Measurements from ENCODE around the gene TYMP.

Gene TYMP, protein sequence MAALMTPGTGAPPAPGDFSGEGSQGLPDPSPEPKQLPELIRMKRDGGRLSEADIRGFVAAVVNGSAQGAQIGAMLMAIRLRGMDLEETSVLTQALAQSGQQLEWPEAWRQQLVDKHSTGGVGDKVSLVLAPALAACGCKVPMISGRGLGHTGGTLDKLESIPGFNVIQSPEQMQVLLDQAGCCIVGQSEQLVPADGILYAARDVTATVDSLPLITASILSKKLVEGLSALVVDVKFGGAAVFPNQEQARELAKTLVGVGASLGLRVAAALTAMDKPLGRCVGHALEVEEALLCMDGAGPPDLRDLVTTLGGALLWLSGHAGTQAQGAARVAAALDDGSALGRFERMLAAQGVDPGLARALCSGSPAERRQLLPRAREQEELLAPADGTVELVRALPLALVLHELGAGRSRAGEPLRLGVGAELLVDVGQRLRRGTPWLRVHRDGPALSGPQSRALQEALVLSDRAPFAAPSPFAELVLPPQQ

DNA sequence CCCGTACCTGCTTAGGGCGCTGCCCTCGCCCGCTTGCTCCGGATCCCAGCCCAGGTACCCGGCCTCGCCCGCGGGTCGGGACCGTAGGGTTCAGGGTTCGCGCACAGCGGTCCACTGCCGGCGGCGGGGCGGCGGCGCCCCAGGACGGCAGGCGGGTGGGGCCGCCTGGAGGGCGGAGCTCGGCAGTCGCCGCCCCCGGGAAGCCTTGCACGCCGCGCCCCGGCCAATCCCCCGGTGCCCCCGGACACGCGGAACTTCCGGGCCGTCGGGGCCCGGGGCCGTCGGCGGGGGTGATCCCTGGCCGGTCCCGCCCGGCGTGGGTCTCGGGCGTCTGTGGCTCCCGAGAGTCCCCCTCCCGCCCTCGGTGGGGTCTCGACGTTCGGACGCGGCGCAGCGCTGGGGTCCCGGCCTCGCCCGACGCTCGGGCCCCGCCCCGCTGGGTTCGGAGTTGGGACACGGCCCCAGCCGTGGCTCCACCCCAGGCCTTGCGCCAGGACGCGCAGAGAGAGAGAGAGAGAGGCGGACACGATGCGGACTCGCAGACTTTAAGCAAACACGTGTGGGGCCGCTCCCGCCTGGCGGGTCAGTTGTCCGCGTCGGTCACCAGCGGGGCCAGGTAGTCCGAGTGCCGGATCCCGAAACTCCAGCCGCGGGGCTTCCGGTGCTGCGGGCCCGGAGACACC is at the start of gene TYMP:
Gene TYMP, minus strand, starts transcription at position 116 of the 683 bp plus-strand sequence. CDS start 303 bp downstream, outside the sequence.
- no peak for DNase-seq (ENCODE audit: low read depth)

DNA sequence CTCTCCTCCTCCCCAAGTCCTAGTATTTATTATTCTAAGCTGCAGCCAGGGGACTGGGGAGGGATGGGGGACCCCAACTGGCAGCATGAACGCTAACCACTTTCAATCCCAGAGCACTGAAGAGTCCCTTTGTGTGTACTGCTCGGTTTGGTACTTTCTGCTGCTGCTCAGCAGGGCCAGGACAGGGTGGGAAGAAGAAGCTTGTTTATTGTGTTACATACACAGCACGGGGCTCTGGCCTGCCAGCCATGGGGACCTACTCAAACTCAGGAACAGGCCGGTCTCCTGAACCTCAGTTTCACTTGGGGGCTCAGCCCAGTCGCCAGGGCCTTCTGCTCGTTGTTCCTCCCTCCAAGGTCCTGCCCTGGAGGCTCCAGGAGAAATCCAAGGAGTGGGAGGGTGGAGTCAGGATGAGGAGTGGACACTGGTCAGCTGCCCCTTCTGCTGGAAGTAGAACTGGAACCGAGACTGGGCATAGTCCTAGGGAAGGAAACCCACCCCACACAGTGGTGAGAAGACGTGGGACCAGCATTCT is 49.0 kb upstream of the TYMP start:
- DNase-seq (ENCODE audit: low read depth): no peak

DNA sequence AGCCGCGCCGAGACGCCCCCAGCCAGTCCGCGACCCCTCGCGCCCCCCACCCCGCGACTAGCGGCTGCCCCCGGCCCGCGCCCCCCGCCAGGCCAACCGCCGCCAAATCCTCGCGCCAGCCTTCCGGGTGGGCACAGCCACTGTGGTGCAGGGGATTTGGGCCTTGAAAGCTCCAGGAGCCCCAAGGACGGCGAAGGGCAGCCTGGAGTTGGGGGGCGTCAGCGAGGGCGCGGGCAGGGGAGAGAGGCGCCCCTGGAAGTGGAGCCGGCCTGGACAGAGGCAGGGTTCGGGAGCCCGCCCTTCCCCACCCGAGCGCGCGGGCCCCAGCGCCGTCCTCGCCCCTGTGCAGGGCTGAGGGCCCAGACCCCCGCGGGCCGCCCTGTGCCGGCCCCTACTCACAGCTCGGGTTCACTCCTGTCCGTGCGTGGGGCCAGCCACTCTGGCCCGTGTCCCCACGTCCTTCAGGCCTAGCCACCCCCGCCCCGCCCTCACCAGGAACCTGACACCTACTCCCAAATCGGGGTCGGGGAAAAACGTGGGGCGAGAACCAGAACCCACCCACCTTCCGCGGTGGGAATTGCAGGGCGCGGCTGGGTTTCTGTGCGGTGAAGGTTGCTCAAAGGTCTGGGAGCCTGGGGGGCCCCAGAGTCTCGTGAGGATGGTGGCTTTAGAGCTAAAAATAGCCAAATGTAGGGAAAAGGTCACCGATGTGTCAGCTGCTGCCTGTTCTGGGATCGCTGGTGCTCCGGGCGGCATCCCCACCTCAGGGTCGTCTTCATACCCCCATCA is 48.4 kb upstream of the TYMP start, which contains the start of gene CPT1B:
Gene CPT1B, minus strand, starts transcription at position 441 of the 789 bp plus-strand sequence. CDS start 512 bp downstream, outside the sequence.
- DNase-seq (ENCODE audit: low read depth): no peak

DNA sequence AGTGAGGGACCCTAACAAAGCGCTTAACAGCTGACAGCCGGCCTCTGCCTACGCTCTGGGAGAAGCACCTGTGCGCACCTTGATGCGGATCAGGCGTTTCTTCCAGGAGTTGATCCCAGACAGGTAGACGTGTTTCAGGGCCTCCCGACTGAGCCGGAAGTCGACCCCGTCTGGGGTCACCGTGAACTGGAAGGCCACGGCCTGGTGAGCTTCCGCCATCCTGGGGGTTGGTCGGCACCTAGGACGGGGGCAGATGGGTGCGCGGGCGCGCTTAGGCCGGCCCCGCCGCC is 47.8 kb upstream of the TYMP start:
- no peak for DNase-seq (ENCODE audit: low read depth)

DNA sequence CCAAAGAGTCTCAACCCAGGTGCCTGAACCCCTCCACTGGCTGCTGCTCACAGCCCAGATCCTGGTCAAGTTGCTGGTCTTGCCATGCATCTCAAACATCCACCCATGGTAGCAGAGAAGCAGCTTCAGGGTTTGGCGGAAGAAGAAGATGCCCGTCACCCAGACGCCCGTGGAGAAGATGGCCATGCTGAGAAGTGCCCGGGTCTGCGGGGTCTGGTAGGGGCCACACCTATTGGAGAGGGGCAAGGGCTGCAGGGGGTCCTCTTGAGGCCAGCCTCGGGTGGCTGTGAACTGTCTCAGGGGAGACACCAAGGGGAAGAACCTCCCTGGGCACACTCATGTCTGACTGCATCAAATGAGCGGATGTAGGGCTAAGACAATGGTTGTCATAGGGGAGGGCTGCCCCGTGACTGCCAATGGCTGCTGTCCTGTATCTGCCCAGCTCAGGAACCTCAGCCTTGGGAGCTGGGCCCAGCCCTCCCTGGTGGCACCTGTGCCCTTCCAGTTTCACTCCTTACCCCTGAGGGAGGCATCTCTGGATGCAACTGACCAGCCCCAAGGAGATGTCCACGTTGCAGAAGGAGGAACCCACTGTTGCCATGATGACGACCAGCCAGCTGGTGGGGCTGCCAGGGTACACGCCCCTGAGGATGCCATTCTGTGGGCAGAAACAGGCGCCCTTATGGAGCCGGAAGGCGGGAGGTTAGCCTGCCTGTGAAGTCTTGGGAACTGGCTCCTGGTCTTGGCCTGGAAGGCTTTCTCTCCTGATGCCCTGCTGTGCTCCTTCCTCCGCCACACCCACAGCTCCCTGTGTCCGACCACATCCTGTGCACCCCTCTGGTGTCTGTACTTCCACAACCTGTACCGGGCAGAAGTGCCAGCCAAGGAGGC is 47.2 kb upstream of the TYMP start:
- DNase-seq (ENCODE audit: low read depth): no peak

DNA sequence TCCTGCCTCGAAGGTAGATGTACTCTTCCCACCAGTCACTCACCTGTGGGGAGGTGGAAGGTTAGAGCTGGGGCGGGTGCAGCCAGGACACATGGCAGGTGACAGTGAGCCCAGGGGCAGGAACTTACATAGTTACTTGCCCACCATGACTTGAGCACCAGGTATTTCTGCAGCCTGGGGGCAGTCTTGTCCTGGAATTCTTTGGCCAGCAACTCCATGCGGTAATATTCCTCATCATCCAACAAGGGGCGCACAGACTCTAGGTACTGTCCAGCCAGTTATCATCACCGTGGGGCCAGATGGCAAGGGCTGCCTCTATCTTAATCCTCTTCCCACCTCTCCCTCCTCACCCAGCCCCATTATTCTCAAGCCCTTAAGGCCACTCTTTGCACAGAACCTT is 46.3 kb upstream of the TYMP start:
- no peak for DNase-seq (ENCODE audit: low read depth)

DNA sequence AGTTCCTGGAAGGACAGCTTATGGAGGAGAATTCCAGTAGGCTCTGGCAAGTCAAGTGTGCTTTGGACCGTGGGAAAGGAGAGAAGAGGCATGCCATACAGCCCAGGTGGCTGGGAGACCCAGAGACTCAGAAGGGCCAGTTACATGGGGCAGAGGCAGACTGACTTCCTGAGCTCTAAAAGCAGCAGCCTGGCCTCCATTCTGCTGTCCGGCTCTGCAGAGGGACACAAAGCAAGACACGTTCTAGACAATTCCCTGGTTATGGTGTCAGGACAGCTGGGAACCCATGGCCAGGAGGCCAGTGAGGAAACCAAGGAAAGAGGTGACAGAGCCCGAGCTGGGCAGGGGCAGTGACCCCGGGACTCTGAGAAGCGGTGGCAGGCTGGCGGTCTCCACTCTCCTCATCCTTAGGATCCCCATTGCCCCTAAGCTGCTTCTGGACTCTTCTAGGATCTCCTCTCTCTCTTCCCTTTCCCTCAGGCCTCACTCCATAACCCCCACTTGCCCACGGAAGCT is 45.7 kb upstream of the TYMP start:
- DNase-seq (ENCODE audit: low read depth): no peak

DNA sequence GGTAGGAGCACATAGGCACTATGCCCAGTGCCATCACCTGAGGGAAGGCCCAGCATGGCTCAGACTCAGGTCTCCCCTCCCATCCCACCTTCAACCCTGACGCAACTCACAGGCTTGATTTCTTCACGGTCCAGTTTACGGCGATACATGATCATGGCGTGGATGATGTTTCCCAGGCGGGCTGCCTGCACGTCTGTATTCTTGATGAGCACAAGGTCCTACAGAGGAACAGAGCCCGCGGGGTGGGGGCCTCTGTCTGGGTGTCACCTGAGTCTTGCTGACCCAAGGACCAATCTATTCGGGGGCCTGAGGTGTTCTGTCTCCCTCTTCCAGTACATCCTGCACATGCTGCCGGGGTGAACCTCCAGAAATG is 44.6 kb upstream of the TYMP start:
- DNase-seq (ENCODE audit: low read depth): no peak

DNA sequence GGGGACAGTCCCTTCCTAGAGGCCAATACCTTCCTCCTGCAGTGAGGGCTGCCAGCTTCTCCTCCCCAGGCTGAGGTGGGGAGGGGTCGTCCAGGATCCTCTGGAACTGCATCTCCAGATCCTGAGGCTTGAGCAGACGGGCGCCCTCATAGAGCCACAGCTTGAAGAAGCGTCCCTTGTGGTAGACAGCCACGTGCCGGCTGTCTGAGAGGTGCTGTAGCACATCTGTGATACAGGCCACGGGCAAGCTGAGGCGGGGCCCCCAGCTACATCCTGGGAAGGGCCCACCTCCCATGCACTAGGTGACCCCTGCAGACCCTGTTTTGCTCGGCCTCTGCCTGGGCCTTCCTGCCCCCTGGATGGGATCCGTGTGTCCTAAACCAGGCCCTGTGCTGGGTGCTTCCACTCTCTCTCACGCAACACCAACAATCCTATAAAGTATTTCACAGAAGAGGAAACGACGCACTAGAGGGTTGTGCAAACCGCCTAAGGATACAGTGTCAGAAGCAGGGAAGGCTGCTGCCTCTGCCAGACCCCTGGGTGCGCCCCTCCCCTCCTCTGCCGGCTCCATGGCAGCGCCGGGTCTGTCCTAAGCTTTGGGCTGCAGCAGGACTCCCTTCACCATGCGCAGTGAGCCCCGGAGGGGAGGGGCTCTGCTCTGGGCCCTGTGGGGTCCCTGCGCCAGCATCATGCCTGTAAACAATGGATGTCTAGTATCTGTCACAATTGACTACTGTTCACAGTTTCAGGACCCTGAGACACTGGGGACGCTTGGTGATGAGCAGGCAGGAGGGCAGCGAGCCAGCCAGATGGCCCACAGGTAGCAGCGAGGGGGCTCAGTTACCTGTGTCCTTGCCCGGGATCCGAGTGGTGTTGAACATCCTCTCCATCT is 43.9 kb upstream of the TYMP start:
- no peak for DNase-seq (ENCODE audit: low read depth)

DNA sequence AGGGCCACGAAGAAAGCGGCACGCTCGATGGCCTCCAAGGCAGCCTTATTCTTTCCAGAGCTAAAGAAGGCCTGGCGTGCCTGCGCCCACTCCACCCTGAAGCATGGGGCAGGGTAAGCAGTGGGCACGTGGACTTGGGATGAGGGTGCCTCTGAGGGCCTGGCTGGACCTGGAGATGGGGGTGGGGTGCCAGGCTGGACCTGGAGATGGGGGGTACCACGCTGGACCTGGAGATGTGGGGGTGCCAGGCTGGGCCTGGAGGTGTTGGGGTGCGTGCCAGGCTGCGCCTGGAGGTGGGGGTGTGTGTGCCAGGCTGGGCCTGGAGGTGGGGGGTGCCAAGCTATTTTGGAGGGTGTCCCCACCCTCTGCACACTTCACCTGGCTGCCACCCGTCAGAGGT is 43.2 kb upstream of the TYMP start:
- DNase-seq (ENCODE audit: low read depth): no peak

DNA sequence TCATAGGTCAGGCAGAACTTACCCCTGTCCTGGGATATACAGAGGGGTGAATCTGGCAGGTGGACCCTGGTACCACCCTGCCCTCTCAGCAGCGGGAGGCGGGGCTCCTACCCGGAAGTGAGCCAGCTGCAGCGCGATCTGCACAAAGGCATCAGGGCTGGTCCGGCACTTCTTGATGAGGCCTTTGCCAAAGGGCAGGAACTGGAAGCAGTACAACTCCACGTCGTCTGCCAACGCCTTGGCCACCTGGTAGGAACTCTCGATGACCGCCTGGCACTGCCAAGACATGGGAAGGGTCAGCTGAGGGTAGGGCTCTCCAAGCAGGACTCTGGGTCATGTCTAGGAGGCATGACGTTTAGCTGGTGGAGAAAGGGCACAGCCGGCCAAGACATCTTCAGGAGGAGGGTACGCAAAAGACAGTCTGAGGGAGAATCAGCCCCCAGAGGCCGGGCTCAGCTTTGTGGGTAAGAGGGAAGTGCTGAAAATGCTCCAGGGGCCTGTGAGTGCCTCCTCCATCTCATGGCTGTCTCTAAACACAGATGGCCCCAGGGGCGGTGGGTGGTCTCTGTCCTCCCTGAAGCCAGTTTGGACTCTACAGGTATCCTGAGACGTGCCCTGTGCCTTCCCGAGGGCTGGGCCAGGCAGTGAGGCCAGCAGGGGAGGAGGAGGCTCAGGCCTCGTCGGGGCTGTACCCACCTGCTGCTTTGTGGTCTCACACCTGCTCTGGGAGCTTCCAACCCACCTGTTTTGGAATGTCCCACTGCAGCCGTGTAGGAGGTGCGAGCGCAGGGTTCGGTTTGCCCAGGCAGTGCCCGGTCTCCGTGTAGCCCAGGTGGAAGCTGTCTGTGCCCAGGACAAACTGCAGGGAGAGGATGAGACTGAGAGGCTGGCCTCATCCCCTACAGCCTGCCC is 41.7 kb upstream of the TYMP start:
- DNase-seq (ENCODE audit: low read depth): no peak

DNA sequence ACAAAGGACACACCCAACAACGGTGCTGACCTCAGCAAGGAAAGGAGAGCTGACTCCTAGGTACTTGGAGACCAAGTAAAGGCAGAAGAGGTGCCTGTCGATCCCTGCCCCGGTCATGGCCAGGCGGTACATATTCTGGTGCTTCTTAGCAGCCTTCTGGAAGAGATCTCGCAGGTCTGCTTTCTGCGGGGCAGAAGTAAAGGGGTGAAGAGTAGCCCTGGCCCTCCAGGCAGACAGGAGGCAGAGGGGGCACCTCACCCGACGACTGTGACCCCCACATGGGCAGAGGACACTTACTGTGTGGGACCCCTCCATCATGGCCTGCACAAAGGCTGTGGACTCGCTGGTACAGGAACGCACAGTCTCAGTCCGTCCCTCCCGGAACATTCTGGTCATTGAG is 41.0 kb upstream of the TYMP start:
- DNase-seq (ENCODE audit: low read depth): no peak

DNA sequence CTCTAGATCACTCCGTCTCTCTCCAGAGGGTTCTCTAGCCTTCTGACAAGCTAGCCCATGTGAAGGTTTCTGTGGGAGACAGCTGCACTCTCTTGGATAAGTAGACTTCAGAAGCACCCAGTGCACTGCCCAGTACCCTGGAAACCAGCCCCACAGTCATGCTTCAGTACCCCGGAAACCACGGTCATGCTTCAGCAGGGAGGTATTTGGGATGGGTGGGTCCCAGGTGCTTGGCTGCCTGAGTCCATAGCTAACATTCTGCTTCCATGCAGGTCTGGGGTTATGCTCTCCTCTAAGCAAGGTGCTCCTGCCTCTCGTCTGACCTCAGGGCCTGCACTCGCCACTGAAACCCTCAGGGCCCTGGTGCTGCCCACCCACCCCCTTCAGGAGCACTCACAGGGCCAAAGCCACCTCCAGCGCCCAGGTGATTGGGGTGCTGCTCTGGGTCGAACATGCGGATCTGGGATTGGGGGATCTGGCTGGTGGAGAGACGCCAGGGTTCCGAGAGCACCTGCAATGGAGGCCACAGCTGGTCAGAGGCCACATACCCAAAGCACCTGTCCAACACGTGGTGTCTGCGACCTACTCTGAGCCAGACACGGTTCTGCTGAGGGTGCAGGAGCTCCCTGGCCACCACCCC is 40.2 kb upstream of the TYMP start:
- DNase-seq (ENCODE audit: low read depth): no peak

DNA sequence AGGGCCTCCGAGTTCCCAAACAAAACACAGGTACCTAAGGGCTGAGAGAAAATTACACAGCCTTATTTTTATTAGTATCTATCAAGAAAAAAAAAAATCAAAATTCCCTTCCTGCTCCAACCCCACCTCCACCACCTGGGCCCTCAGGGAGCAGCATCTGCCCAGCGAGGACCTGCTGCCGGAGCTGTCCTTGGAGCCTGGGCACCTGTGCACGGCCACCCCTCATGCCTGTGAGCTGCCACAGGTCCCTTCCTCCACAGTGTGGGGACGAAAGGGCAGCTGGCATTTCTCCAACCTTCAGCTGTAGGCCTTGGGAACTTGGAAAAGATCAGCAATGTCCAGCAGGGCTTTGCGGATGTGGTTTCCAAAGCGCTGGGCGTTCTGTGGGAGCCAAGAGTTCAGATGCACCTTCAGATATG is 39.2 kb upstream of the TYMP start:
- no peak for DNase-seq (ENCODE audit: low read depth)

DNA sequence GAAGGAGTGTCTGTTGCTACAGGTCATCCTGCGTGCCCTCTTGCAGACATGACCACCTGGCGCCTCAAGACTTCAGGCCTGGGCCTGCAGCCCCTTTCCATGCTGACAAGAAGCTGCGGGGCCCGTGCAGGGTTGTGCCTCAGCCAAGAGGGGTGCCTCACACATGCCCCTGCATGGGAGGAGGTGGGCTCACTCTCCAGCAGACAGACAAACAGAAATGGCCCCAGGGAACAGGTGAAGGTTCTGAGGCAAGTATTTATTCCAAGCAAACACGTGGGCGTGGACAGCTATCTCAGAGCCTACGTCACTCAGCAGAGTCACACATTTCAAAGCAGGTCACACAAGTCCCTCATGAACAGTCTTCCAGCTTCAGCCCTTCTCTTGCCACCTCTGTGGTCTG is 38.8 kb upstream of the TYMP start:
- no peak for DNase-seq (ENCODE audit: low read depth)

DNA sequence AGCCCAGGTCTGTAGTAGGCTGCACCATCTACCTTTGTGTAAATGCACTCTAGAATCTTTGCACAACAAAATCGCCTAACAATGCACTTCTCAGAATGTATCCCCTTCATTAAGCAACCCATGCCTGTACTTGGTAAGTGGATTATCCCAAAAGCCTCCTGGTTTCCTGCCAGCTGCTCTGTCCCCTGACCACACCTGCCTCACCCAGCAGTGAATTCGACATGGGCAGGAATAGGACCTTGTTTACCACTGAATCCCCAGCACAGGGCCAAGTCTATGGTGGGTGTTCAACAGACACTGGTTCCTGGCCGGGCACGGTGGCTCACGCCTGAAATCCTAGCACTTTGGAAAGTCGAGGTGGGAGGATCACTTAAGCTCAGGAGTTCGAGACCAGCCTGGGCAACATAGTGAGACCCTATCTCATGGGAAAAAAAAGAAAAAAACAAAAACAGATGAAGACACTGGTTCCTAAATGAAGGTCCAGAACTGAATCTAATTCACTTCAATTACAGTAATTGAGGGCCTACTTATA is 38.0 kb upstream of the TYMP start:
- DNase-seq (ENCODE audit: low read depth): no peak

DNA sequence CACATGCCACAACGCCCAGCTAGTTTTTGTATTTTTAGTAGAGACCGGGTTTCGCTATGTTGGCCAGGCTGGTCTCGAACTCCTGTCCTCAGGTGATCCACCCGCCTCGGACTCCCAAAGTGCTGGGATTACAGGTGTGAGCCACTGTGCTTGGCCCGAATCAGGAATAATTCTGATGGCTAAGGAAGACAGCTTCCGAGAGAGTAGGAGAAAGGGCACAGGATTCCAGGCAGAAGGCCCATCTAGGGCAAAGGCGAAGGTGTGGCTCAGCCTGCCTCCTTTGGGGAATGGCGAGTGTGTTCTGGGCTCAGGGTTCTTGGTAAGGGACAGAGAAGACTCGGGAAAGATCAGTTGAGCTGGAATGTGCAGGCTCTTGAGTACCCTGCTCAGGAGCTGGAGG is 34.5 kb upstream of the TYMP start:
- DNase-seq (ENCODE audit: low read depth): no peak

DNA sequence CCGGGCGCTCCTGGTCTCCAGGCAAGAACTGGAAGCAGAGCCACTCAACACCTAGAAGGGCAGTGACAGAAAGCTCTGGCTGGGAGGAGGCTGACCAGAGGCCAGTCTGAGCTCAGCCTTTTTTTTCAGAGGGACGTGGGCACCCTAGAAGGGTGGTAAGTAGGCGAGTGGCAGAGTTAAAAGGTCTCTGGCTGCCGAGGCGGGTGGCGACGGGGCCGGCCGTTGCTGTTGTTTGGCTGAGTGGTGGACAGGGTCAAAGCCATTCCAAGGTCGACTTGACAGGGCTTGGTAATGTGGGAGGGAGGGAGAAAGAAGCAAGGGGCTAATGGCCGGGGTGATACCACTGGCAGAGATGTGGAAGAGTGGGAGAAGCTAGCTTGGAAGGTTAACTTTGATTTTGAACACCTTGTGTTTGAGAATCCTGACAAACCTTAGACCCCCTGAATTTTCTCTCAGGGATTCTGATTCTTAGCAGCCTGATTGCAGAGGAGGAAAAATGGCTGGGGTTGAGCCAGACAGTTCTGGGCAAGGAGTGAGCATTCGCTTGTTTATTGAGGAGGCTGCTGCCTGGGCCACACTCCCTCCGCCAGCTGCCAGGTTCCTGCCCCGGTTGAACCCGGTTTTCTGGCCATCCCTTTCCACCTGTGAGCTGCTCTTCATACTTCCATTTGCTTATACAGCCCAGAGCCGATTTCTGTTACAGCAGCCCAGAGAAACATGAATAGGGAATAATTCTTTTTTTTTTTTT is 33.8 kb upstream of the TYMP start:
- DNase-seq (ENCODE audit: low read depth): no peak

Data from CMK (cell line).